Body of pancreas (tissue), 4 donors: ENCODE data around the gene RAB25. TPM values are rescaled to one million over a fixed set of nuclear protein-coding genes. Genes with fewer than 3 reads are reported as not detected.

Experiments used
- ATAC-seq: fragments of 150-250 bp; one replicate; pipeline ENCODE4 v1.9.1; 2016
- DNase-seq, 4 donors: peaks; one replicate each; pipeline ENCODE4 v3.0.0-alpha.2; 2019
- H3K27ac ChIP-seq, 4 donors: fragments of 200-600 bp; sonication (generic); 1 replicate in 3 of 4; 2 replicates in 1 of 4; pipeline versions ENCODE4 v1.5.1 to v1.6.1; 2016 to 2019; ENCODE audit warnings: mild to moderate bottlenecking in 1 of 4, mixed read lengths in 1 of 4, moderate library complexity in 1 of 4
- H3K27me3 ChIP-seq, 2 donors: fragments of 200-600 bp; sonication (generic); one replicate each; pipeline ENCODE4 v1.6.0; 2016; ENCODE audit warnings: mild to moderate bottlenecking in 1 of 2
- H3K36me3 ChIP-seq, 2 donors: fragments of 200-600 bp; sonication (generic); replicated peaks in 1 of 2; 2 replicates each; pipeline ENCODE4 v1.5.1; 2016; ENCODE audit warnings: low read depth in 2 of 2; ENCODE audit not compliant: insufficient read depth in 1 of 2
- H3K4me1 ChIP-seq: fragments of 200-600 bp; sonication (generic); one replicate; pipeline ENCODE4 v1.6.0; 2016
- H3K4me3 ChIP-seq, 2 donors: fragments of 200-600 bp; sonication (generic); 1 replicate in 1 of 2; 2 replicates in 1 of 2; pipeline ENCODE4 v1.5.1; 2016 to 2019
- H3K9me3 ChIP-seq, 3 donors: fragments of 200-600 bp; sonication (generic); 1 replicate in 2 of 3; 2 replicates in 1 of 3; pipeline ENCODE4 v1.5.1; 2016
- POLR2A ChIP-seq, 3 donors: fragments of 450-650 bp; IDR thresholded peaks; one replicate each; pipeline ENCODE4 v1.6.1; 2016; ENCODE audit warnings: antibody characterized with exemption in 3 of 3, mild to moderate bottlenecking in 2 of 3
- WGBS, 2 donors: methylation state at CpG; one replicate each; pipeline ENCODE4 v1.1.5; 2017; 5-methylcytosine and 5-hydroxymethylcytosine counted together
- intact Hi-C: fragments of 100-400 bp; cut with DNase I; formaldehyde crosslinking; loops from one replicate; pipeline ENCODE4 v1.15.1; 2023
- total RNA-seq, 2 donors: library from RNA; depleted of rRNA; stranded (reverse); fragments of >200 nt; gene quantifications; one replicate each; pipeline ENCODE4 v1.1.0, GENCODE V29; 2016
- TF ChIP-seq, protein P1 (sequence below), 7 experiments: fragments of 450-650 bp in 4 of 7; fragments of 200-600 bp in 3 of 7; sonication (generic) in 3 of 7; IDR thresholded peaks; one replicate each; pipeline ENCODE4 v1.5.1; 2016 to 2019; ENCODE audit warnings: antibody characterized with exemption in 7 of 7

Gene RAB25
- total RNA-seq, 2 donors from 2014 or later: 31.3 to 66.7 TPM

DNA sequence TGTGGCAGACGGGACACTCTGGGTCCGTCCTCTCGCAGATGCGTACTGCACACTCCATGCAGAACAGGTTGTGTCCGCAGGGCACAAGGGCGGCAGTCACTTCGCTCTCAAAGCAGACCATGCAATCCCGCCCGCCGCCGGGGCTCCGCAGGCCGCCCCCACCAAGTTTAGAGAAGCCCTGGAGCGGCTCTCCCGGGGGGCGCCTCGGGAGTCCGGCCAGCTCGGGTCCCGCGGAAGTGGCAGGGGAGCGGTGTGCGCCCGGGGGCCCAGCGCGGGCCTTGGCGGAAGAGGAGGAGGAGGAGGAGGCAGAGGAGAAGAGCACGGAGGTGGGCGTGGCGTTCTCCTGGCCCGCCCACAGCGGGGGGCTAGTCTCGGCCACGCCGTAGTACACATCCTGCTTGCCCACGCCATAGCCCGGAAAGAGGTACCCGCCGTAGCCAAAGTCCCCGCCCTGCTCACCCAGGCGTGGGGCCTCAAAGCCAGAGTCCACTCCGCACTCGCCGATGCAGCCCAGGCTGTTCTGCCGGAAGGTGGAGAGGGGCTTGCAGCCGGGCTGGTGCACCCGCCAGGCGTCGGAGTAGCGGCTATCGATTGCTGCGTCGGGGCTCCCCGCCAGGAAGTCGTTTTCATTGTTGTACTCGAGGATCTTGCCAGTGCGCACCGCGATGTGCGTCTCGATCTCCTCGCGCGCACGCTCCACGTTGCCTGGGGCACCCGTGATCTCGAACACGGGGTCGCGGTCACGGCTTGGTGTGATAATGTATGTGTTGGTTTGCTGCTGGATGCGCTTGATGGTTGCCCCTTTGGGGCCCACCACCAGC, 15.9 kb downstream of the RAB25 start:
- WGBS, 2 donors: 40 to 61% methylated on average over 32 to 62 of the region's 73 CpGs
- Histone ChIP-seq H3K4me1 (peaks cover 15% of the 10 kb centered on the region), H3K9me3 (no peaks in the 10 kb centered on the region), H3K27ac (no peak overlapping the region), H3K4me3 (no peak overlapping the region), H3K27me3 (no peaks in the 10 kb centered on the region), H3K36me3 (no peaks in the 10 kb centered on the region)
- TF ChIP-seq POLR2A (IDR thresholded peaks at IDR 0.05): peak in 2 of 3 donors; percentile 37 to 49
- TF ChIP-seq, protein P1, sequence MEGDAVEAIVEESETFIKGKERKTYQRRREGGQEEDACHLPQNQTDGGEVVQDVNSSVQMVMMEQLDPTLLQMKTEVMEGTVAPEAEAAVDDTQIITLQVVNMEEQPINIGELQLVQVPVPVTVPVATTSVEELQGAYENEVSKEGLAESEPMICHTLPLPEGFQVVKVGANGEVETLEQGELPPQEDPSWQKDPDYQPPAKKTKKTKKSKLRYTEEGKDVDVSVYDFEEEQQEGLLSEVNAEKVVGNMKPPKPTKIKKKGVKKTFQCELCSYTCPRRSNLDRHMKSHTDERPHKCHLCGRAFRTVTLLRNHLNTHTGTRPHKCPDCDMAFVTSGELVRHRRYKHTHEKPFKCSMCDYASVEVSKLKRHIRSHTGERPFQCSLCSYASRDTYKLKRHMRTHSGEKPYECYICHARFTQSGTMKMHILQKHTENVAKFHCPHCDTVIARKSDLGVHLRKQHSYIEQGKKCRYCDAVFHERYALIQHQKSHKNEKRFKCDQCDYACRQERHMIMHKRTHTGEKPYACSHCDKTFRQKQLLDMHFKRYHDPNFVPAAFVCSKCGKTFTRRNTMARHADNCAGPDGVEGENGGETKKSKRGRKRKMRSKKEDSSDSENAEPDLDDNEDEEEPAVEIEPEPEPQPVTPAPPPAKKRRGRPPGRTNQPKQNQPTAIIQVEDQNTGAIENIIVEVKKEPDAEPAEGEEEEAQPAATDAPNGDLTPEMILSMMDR (IDR thresholded peaks at IDR 0.05): peak in 1 of 7 experiments; percentile 3
- DNase-seq (peak in 3 of 4 donors; percentile 34 to 55 (median 38)), ATAC-seq (peak; percentile 53)
- intact Hi-C loops: no loop called here

DNA sequence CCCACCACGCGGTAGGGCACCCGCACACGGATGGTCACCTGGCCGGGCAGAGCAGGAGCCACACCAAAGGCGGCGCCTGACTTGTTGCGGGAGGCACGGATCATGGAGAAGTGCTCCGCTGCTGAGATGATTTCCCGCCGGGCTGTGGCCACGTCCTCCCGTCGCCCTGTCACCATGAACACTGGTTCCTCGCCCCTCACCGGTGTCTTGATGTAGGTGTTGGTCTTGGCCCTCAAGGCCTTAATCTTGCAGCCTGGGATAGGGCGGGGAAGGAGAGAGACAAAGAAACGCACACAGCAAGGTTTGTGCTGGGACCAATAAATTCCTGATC, 16.4 kb downstream of the RAB25 start:
- TF ChIP-seq, protein P1 (IDR thresholded peaks at IDR 0.05): no peak
- no peak for TF ChIP-seq POLR2A (IDR thresholded peaks at IDR 0.05)
- Histone ChIP-seq H3K27ac (no peak overlapping the region), H3K27me3 (no peaks in the 10 kb centered on the region), H3K36me3 (no peaks in the 10 kb centered on the region), H3K4me1 (peaks cover 20% of the 10 kb centered on the region), H3K4me3 (no peak overlapping the region), H3K9me3 (no peaks in the 10 kb centered on the region)
- ATAC-seq: no peak
- no peak for DNase-seq
- intact Hi-C loops: no loop called here
- WGBS, 2 donors: 84 to 90% methylated on average over 15 to 16 of the region's 19 CpGs

DNA sequence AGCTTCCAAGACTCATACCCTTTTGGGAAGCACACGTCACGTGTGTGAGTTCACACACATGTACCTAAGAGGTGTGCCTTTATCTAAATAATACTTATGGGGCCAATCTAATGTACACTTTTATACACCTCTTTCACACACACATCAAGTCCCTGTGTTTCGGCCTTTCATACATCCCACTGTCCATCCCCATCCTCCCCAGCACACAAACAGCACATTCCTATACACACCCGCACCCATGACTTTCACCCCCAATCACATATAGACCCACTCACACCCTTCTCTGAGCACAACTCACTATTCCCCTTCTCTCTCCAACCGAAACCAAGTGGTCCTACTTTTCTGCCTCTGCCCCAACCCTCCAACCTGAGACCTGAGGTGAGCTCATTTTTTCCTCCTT, 17.8 kb downstream of the RAB25 start:
- TF ChIP-seq, protein P1 (IDR thresholded peaks at IDR 0.05): no peak
- Histone ChIP-seq H3K27me3 (no peaks in the 10 kb centered on the region), H3K4me3 (no peak overlapping the region), H3K27ac (no peak overlapping the region), H3K36me3 (no peaks in the 10 kb centered on the region), H3K4me1 (peaks cover 30% of the 10 kb centered on the region), H3K9me3 (no peaks in the 10 kb centered on the region)
- WGBS, 2 donors: 85 to 87% methylated on average over 5 of the region's 5 CpGs
- intact Hi-C loops: no loop called here
- no peak for DNase-seq
- no peak for ATAC-seq

- no peak for DNase-seq
- intact Hi-C loops: no loop called here
- TF ChIP-seq, protein P1 (IDR thresholded peaks at IDR 0.05): no peak
- no peak for TF ChIP-seq POLR2A (IDR thresholded peaks at IDR 0.05)
- no peaks in the 10 kb centered on the region for H3K36me3 ChIP-seq
- no peaks in the 10 kb centered on the region for H3K27me3 ChIP-seq
- H3K4me1 ChIP-seq: peaks cover 30% of the 10 kb centered on the region
- no peak for ATAC-seq
- 80 to 83% methylated on average over 5 of the region's 5 CpGs for WGBS, 2 donors
- no peak overlapping the region for H3K27ac ChIP-seq
- no peak overlapping the region for H3K4me3 ChIP-seq
- H3K9me3 ChIP-seq: no peaks in the 10 kb centered on the region
Observed at GRCh38 chr1:156079762-156080161, 18.8 kb downstream of the RAB25 start.
